ENCODE results near the gene CCSER1. TPM values are rescaled to one million over a fixed set of nuclear protein-coding genes. Genes with fewer than 3 reads are reported as not detected.

Gene CCSER1
- total RNA-seq, 1 donor from 2014 or later, result 1.4 TPM

DNA sequence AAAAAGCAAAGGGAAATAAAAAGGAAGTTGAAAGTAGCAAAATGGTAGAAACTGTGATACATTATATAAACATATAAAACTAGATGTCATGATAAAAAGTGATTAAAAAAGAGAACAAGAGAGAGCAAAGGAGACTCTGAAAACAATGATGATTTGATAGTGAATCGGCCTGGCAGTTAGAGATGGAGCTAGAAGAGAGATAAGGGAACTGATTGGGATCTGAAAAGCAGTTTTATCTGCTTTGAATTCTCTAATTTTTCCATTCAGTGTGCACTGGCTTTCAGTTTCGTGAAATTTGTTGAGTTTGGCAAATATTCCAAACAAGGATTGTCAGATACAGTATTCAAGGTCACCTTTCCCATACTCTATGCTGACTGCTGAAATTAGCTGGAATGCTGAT lies 21.9 kb upstream of the CCSER1 start:
- TF ChIP-seq, protein P1, sequence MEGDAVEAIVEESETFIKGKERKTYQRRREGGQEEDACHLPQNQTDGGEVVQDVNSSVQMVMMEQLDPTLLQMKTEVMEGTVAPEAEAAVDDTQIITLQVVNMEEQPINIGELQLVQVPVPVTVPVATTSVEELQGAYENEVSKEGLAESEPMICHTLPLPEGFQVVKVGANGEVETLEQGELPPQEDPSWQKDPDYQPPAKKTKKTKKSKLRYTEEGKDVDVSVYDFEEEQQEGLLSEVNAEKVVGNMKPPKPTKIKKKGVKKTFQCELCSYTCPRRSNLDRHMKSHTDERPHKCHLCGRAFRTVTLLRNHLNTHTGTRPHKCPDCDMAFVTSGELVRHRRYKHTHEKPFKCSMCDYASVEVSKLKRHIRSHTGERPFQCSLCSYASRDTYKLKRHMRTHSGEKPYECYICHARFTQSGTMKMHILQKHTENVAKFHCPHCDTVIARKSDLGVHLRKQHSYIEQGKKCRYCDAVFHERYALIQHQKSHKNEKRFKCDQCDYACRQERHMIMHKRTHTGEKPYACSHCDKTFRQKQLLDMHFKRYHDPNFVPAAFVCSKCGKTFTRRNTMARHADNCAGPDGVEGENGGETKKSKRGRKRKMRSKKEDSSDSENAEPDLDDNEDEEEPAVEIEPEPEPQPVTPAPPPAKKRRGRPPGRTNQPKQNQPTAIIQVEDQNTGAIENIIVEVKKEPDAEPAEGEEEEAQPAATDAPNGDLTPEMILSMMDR (IDR thresholded peaks at IDR 0.05; ENCODE audit: insufficient read depth, low read length, poor library complexity, severe bottlenecking), result no peak
- Histone ChIP-seq H3K4me3 (ENCODE audit: low read depth, low read length) (no peak overlapping the region), H3K36me3 (ENCODE audit: control insufficient read depth, insufficient read depth, low read length) (no peaks in the 10 kb centered on the region), H3K27me3 (ENCODE audit: control insufficient read depth, insufficient read depth, low read length) (no peaks in the 10 kb centered on the region)
- no peak for DNase-seq (ENCODE audit: low read depth)

DNA sequence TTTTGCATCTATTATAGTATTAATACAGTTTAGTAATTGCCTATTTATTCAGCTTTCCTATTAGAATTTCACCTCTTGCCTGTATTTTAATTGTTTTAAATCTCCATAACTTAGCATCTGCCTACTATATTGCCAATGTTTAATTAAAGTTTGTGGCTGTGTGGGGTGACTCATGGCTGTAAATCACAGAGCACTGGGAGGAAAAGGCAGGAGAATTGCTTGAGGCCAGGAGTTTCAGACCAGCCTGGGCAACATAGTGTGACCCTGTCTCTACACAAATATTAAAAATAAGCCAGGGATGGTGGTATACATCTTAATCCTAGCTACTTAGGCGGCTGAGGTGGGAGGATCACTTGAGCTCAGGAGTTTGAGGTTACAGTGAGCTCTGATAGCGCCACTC lies 14.5 kb upstream of the CCSER1 start:
- TF ChIP-seq, protein P1 (IDR thresholded peaks at IDR 0.05; ENCODE audit: insufficient read depth, low read length, poor library complexity, severe bottlenecking), result no peak
- DNase-seq (ENCODE audit: low read depth), result no peak
- no peak overlapping the region for H3K4me3 ChIP-seq (ENCODE audit: low read depth, low read length)
- H3K27me3 ChIP-seq (ENCODE audit: control insufficient read depth, insufficient read depth, low read length), result no peaks in the 10 kb centered on the region
- no peaks in the 10 kb centered on the region for H3K36me3 ChIP-seq (ENCODE audit: control insufficient read depth, insufficient read depth, low read length)

DNA sequence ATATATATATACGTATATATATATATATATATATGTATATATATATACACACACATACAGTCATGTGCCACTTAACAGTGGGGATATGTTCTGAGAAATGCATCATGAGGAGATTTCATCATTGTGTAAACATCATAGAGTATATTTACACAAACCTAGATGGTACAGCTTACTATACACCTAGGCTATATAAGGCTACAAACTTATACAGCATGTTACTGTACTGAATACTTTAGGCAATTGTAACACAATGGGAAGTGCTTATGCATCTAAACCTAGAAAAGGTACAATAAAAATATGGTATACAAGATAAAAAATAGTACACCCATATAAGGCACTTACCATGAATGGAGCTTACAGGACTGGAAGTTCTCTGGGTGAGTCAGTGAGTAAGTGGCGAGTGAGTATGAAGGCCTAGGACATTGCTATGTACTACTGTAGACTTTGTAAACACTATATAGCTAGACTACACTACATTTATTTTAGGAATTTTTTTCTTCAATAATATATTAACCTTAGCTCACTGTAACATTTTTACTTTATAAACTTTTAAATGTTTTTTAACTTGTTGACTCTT lies 13.2 kb upstream of the CCSER1 start:
- no peaks in the 10 kb centered on the region for H3K27me3 ChIP-seq (ENCODE audit: control insufficient read depth, insufficient read depth, low read length)
- TF ChIP-seq, protein P1 (IDR thresholded peaks at IDR 0.05; ENCODE audit: insufficient read depth, low read length, poor library complexity, severe bottlenecking), result no peak
- H3K36me3 ChIP-seq (ENCODE audit: control insufficient read depth, insufficient read depth, low read length), result no peaks in the 10 kb centered on the region
- DNase-seq (ENCODE audit: low read depth), result no peak
- H3K4me3 ChIP-seq (ENCODE audit: low read depth, low read length), result no peak overlapping the region

DNA sequence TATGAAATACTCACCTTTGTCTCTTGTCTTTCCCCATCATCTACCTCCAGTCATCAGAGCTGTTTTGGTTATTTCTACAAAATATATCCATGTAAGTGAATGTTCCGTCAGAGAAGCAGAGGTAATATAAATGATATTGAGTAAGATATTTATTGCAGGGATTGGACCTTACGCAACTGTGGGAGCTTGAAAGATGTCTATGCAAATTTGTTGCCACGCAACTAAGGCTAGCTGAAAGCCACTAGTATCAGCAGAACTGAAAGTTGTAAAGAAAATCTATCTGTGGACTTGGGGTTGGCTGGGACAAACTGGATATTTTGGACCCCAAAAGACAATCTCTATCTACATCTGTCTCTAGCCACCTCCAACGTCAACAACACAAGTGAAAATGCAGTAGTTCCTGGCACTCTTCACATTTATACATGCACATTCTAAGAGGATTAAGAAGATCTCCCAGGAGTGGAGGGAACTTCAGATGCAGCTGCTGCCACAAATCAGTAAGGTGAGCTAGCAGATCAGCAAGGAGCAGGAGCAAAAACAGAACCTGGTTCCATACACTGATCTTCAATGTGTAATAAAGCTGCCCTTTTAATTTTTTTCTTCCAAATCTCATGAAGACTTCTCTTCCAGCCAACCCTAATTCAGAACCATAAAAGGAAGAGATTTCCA lies 8.5 kb upstream of the CCSER1 start:
- H3K4me3 ChIP-seq (ENCODE audit: low read depth, low read length), result no peak overlapping the region
- no peak for DNase-seq (ENCODE audit: low read depth)
- no peaks in the 10 kb centered on the region for H3K27me3 ChIP-seq (ENCODE audit: control insufficient read depth, insufficient read depth, low read length)
- TF ChIP-seq, protein P1 (IDR thresholded peaks at IDR 0.05; ENCODE audit: insufficient read depth, low read length, poor library complexity, severe bottlenecking), result no peak
- H3K36me3 ChIP-seq (ENCODE audit: control insufficient read depth, insufficient read depth, low read length), result no peaks in the 10 kb centered on the region

DNA sequence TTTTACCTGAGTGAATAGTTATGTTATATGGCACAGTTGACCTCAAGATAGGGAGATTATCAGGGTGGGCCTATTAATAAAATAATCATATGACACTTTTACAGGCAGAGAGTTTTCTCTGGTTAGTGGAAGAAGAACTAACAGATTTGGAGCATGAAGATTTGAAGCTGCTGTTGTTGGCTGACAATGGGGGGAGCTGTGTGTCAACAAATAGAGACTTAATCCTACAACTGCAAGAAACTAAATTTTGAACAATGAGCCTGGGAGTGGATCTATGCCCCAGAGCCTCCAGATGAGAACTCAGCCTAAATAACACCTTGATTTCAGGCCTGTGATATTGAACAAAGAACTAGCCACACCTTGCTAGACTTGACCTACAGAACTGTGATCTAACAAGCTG lies 7.2 kb upstream of the CCSER1 start:
- Histone ChIP-seq H3K4me3 (ENCODE audit: low read depth, low read length) (no peak overlapping the region), H3K27me3 (ENCODE audit: control insufficient read depth, insufficient read depth, low read length) (no peaks in the 10 kb centered on the region), H3K36me3 (ENCODE audit: control insufficient read depth, insufficient read depth, low read length) (no peaks in the 10 kb centered on the region)
- TF ChIP-seq, protein P1 (IDR thresholded peaks at IDR 0.05; ENCODE audit: insufficient read depth, low read length, poor library complexity, severe bottlenecking), result no peak
- no peak for DNase-seq (ENCODE audit: low read depth)

DNA sequence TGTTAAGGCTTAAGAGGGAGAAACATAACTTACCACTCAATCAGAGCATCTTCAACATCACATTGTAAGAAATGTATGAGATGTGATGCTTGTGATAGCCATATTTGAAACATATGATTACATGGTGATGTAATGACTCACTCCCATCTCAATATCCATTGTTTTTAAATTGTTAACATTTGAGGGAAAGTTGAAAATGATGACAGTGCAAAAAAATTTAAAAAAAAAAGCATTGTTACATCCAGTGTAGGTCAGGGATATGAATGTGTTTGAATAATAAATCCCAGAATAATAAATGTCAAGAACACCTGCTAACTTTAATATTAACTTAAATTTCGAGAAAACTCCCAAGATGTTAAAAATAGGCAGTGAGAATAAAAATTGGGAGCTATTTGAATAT lies 6.4 kb upstream of the CCSER1 start:
- no peaks in the 10 kb centered on the region for H3K27me3 ChIP-seq (ENCODE audit: control insufficient read depth, insufficient read depth, low read length)
- no peak for DNase-seq (ENCODE audit: low read depth)
- no peak overlapping the region for H3K4me3 ChIP-seq (ENCODE audit: low read depth, low read length)
- TF ChIP-seq, protein P1 (IDR thresholded peaks at IDR 0.05; ENCODE audit: insufficient read depth, low read length, poor library complexity, severe bottlenecking), result no peak
- H3K36me3 ChIP-seq (ENCODE audit: control insufficient read depth, insufficient read depth, low read length), result no peaks in the 10 kb centered on the region

All from kidney epithelial cell (primary cell).